Fibroblast of skin of left biceps (primary cell): ENCODE data around the gene PRR36.
"Not testable (repeated sequence)": the region's sequence is repeated elsewhere in the genome, so short reads cannot be mapped to it uniquely, and the experiment has no call there.

Experiments
- DNase-seq, 2 experiments: peaks; one replicate each; pipeline ENCODE4 v3.0.0-alpha.2; 2013; ENCODE audit warnings: low read depth in 2 of 2

The PRR36 gene

GRCh38 chr19:7899751-7900378 lies 25.7 kb upstream of the PRR36 start:
- no peak for DNase-seq

- DNase-seq, result no peak
Observed at GRCh38 chr19:7898967-7899366, 24.8 kb upstream of the PRR36 start.

- DNase-seq, result no peak
Observed at GRCh38 chr19:7897292-7897691, 23.1 kb upstream of the PRR36 start.

GRCh38 chr19:7895565-7895964 lies 21.4 kb upstream of the PRR36 start:
- DNase-seq, result no peak

GRCh38 chr19:7894612-7895309 lies 20.6 kb upstream of the PRR36 start:
- DNase-seq, result no peak

GRCh38 chr19:7893362-7894101 lies 19.3 kb upstream of the PRR36 start:
- not testable (repeated sequence) for DNase-seq

GRCh38 chr19:7888826-7889217 lies 14.6 kb upstream of the PRR36 start:
- DNase-seq, result no peak

GRCh38 chr19:7888145-7888825 lies 14.1 kb upstream of the PRR36 start, which contains the start of gene LRRC8E:
LRRC8E (plus strand) TSS chr19:7888510; CDS start chr19:7895604, 7,094 bp downstream.
- DNase-seq, result peak in 1 of 2 experiments; percentile 28

GRCh38 chr19:7887408-7888144 lies 13.4 kb upstream of the PRR36 start:
- no peak for DNase-seq

GRCh38 chr19:7885818-7886217 lies 11.6 kb upstream of the PRR36 start:
- no peak for DNase-seq

- DNase-seq, result no peak
Observed at GRCh38 chr19:7883796-7884570, 9.8 kb upstream of the PRR36 start.

- no peak for DNase-seq
Observed at GRCh38 chr19:7883105-7883504, 8.9 kb upstream of the PRR36 start.

- no peak for DNase-seq
Observed at GRCh38 chr19:7881910-7882309, 7.7 kb upstream of the PRR36 start.

GRCh38 chr19:7879836-7880235 lies 5.6 kb upstream of the PRR36 start:
- no peak for DNase-seq

- DNase-seq, result no peak
Observed at GRCh38 chr19:7879111-7879807, 5.1 kb upstream of the PRR36 start.

- DNase-seq, result no peak
Observed at GRCh38 chr19:7877249-7877836, 3.2 kb upstream of the PRR36 start.

- no peak for DNase-seq
Observed at GRCh38 chr19:7874897-7875273, 695 bp upstream of the PRR36 start.

- no peak for DNase-seq
Observed at GRCh38 chr19:7873304-7874075, 700 bp downstream of the PRR36 start.
